OCI-LY1 (cell line): ENCODE measurements around the gene ZNF654.

Source experiments
- H2AFZ ChIP-seq: fragments of 200-600 bp; sonication (generic), shearing (Covaris generic); 2 replicates; pipeline ENCODE4 v1.6.0; 2014; ENCODE audit warnings: antibody characterized with exemption, mild to moderate bottlenecking, low read length
- H3F3A ChIP-seq: fragments of 200-600 bp; sonication (generic), shearing (Covaris generic); 2 replicates; pipeline ENCODE4 v1.6.0; 2014; ENCODE audit warnings: mild to moderate bottlenecking, antibody characterized with exemption, low read length, moderate library complexity; ENCODE audit not compliant: insufficient read depth
- H3K27ac ChIP-seq: fragments of 200-600 bp; sonication (generic); 2 replicates; pipeline ENCODE4 v1.5.1; 2014; ENCODE audit warnings: low read length, mixed run types, mild to moderate bottlenecking, low read depth; ENCODE audit not compliant: poor library complexity, severe bottlenecking
- H3K27me3 ChIP-seq: fragments of 200-600 bp; sonication (generic); 2 replicates; pipeline ENCODE4 v1.6.0; 2014; ENCODE audit warnings: antibody characterized with exemption, mild to moderate bottlenecking, low read length, moderate library complexity; ENCODE audit not compliant: insufficient read depth
- H3K36me3 ChIP-seq: fragments of 200-600 bp; sonication (generic); 2 replicates; pipeline ENCODE4 v1.6.1; 2014; ENCODE audit warnings: mild to moderate bottlenecking, antibody characterized with exemption, low read length, moderate library complexity, mixed read lengths; ENCODE audit not compliant: insufficient read depth
- H3K4me1 ChIP-seq: fragments of 200-600 bp; sonication (generic); 2 replicates; pipeline ENCODE4 v1.5.1; 2014; ENCODE audit warnings: mild to moderate bottlenecking, low read length, moderate library complexity; ENCODE audit not compliant: insufficient read depth, severe bottlenecking
- H3K4me2 ChIP-seq: fragments of 200-600 bp; sonication (generic), shearing (Covaris generic); 2 replicates; pipeline ENCODE4 v1.6.1; 2014; ENCODE audit warnings: low read length
- H3K4me3 ChIP-seq: fragments of 200-600 bp; sonication (generic); 2 replicates; pipeline ENCODE4 v1.5.1; 2014; ENCODE audit warnings: low read length, low read depth, mild to moderate bottlenecking, mixed read lengths; ENCODE audit not compliant: poor library complexity, severe bottlenecking
- H3K79me2 ChIP-seq: fragments of 200-600 bp; shearing (Covaris generic); 2 replicates; pipeline ENCODE4 v1.6.1; 2016; ENCODE audit warnings: mixed run types, low read length, mixed read lengths; ENCODE audit not compliant: insufficient read depth
- H3K9ac ChIP-seq: fragments of 200-600 bp; sonication (generic), shearing (Covaris generic); 2 replicates; pipeline ENCODE4 v1.6.1; 2014; ENCODE audit warnings: mild to moderate bottlenecking, low read length, mixed read lengths
- H3K9me2 ChIP-seq: fragments of 200-600 bp; sonication (generic), shearing (Covaris generic); 2 replicates; pipeline ENCODE4 v1.6.1; 2014; ENCODE audit warnings: low read depth, mild to moderate bottlenecking, low read length, mixed read lengths
- H3K9me3 ChIP-seq: fragments of 200-600 bp; shearing (Covaris generic); 2 replicates; pipeline ENCODE4 v1.6.1; 2014; ENCODE audit warnings: low read length, mixed read lengths
- H4K20me1 ChIP-seq: fragments of 200-600 bp; sonication (generic), shearing (Covaris generic); 2 replicates; pipeline ENCODE4 v1.6.0; 2016; ENCODE audit warnings: mild to moderate bottlenecking, low read length; ENCODE audit not compliant: insufficient read depth
- CTCF ChIP-seq: fragments of 200-600 bp; sonication (generic), shearing (Covaris generic); IDR thresholded peaks from 2 replicates; pipeline ENCODE4 v1.5.1; 2017; ENCODE audit warnings: mild to moderate bottlenecking, antibody characterized with exemption, low read length, moderate library complexity, mixed read lengths
- EZH2 ChIP-seq: fragments of 200-600 bp; sonication (generic), shearing (Covaris generic); IDR thresholded peaks from 2 replicates; pipeline ENCODE4 v1.8.0; 2017; ENCODE audit warnings: borderline replicate concordance, mixed run types, mild to moderate bottlenecking, antibody characterized with exemption, low read length, moderate library complexity, mixed read lengths

ZNF654 gene

GRCh38 chr3:88084097-88084501, 25.0 kb downstream of the ZNF654 start:
- no peak overlapping the region for H3K9ac ChIP-seq
- H3K27me3 ChIP-seq = no peaks in the 10 kb centered on the region
- no peaks in the 10 kb centered on the region; the same call in 1 of the 2 replicates for H3F3A ChIP-seq
- peaks cover 45% of the 10 kb centered on the region for H3K79me2 ChIP-seq
- peaks cover 40% of the 10 kb centered on the region for H3K36me3 ChIP-seq
- no peaks in the 10 kb centered on the region for H4K20me1 ChIP-seq
- H2AFZ ChIP-seq = no peak overlapping the region
- no peaks in the 10 kb centered on the region for H3K9me3 ChIP-seq
- no peaks in the 10 kb centered on the region for H3K4me1 ChIP-seq
- H3K4me3 ChIP-seq = no peak overlapping the region
- H3K4me2 ChIP-seq = no peak overlapping the region
- no peaks in the 10 kb centered on the region for H3K9me2 ChIP-seq
- H3K27ac ChIP-seq = no peak overlapping the region
- TF ChIP-seq EZH2 = no peak
- TF ChIP-seq CTCF = no peak

GRCh38 chr3:88090681-88091080, 31.6 kb downstream of the ZNF654 start:
- no peaks in the 10 kb centered on the region for H3K4me1 ChIP-seq
- H3K79me2 ChIP-seq = no peaks in the 10 kb centered on the region; the same call in 1 of the 2 replicates
- H3F3A ChIP-seq = no peaks in the 10 kb centered on the region
- no peak for TF ChIP-seq CTCF
- no peak for TF ChIP-seq EZH2
- no peaks in the 10 kb centered on the region for H3K27me3 ChIP-seq
- no peak overlapping the region for H3K4me2 ChIP-seq
- H4K20me1 ChIP-seq = no peaks in the 10 kb centered on the region
- peaks cover 68% of the 10 kb centered on the region for H3K36me3 ChIP-seq
- H3K27ac ChIP-seq = no peak overlapping the region
- no peak overlapping the region for H2AFZ ChIP-seq
- peaks cover 3% of the 10 kb centered on the region; the same call in 1 of the 2 replicates for H3K9me3 ChIP-seq
- H3K4me3 ChIP-seq = no peak overlapping the region
- no peak overlapping the region for H3K9ac ChIP-seq
- no peaks in the 10 kb centered on the region for H3K9me2 ChIP-seq

GRCh38 chr3:88092270-88092669, 33.2 kb downstream of the ZNF654 start:
- TF ChIP-seq EZH2 (no peak), CTCF (no peak)
- no peaks in the 10 kb centered on the region for H3K9me2 ChIP-seq
- no peaks in the 10 kb centered on the region for H3K27me3 ChIP-seq
- H3K4me1 ChIP-seq = no peaks in the 10 kb centered on the region
- peaks cover 3% of the 10 kb centered on the region; the same call in 1 of the 2 replicates for H3K9me3 ChIP-seq
- H3K79me2 ChIP-seq = no peaks in the 10 kb centered on the region
- no peak overlapping the region for H3K9ac ChIP-seq
- H4K20me1 ChIP-seq = no peaks in the 10 kb centered on the region
- no peak overlapping the region for H3K27ac ChIP-seq
- H3K4me3 ChIP-seq = no peak overlapping the region
- H3F3A ChIP-seq = no peaks in the 10 kb centered on the region
- no peak overlapping the region for H3K4me2 ChIP-seq
- H3K36me3 ChIP-seq = peaks cover 65% of the 10 kb centered on the region
- H2AFZ ChIP-seq = no peak overlapping the region
